Stimulated activated CD4-positive, alpha-beta T cell treated with anti-CD3 and anti-CD28 coated beads, Interleukin-15, amount 100 ng/mL, for 48 hours (primary cell): ENCODE results near the gene KIAA1586.
"Not testable (repeated sequence)": the region's sequence is repeated elsewhere in the genome, so short reads cannot be mapped to it uniquely, and the experiment has no call there.

Experiments used
- DNase-seq, 2 donors: peaks; one replicate each; pipeline ENCODE4 v3.0.0-alpha.2; 2020; ENCODE audit warnings: low read depth in 2 of 2

The KIAA1586 gene

GRCh38 chr6:57046332-57047256, at the start of gene KIAA1586:
Gene KIAA1586, plus strand, starts transcription at chr6:57046693. Its CDS starts 63 bp downstream, at chr6:57046756.
- DNase-seq = peak; percentile 68 to 80

- no peak for DNase-seq
Observed at GRCh38 chr6:56999049-56999448, 47.4 kb upstream of the KIAA1586 start.

GRCh38 chr6:56999748-57000147, 46.7 kb upstream of the KIAA1586 start:
- not testable (repeated sequence) for DNase-seq

GRCh38 chr6:57002197-57002596, 44.3 kb upstream of the KIAA1586 start:
- DNase-seq = no peak

- no peak for DNase-seq
Observed at GRCh38 chr6:57004292-57004691, 42.2 kb upstream of the KIAA1586 start.

GRCh38 chr6:57006101-57006500, 40.4 kb upstream of the KIAA1586 start:
- no peak for DNase-seq

GRCh38 chr6:57008069-57008468, 38.4 kb upstream of the KIAA1586 start:
- not testable (repeated sequence) for DNase-seq

- DNase-seq = no peak
Observed at GRCh38 chr6:57013521-57013926, 33.0 kb upstream of the KIAA1586 start.

- DNase-seq = no peak
Observed at GRCh38 chr6:57017069-57017468, 29.4 kb upstream of the KIAA1586 start.

- DNase-seq = no peak
Observed at GRCh38 chr6:57017841-57018240, 28.7 kb upstream of the KIAA1586 start.

GRCh38 chr6:57019434-57019833, 27.1 kb upstream of the KIAA1586 start:
- no peak for DNase-seq

- DNase-seq = no peak
Observed at GRCh38 chr6:57021086-57021720, 25.3 kb upstream of the KIAA1586 start.

- DNase-seq = no peak
Observed at GRCh38 chr6:57024321-57024720, 22.2 kb upstream of the KIAA1586 start.

GRCh38 chr6:57024775-57025174, 21.7 kb upstream of the KIAA1586 start:
- DNase-seq = no peak

GRCh38 chr6:57026001-57026400, 20.5 kb upstream of the KIAA1586 start:
- no peak for DNase-seq

- no peak for DNase-seq
Observed at GRCh38 chr6:57027301-57027700, 19.2 kb upstream of the KIAA1586 start.

GRCh38 chr6:57029213-57029612, 17.3 kb upstream of the KIAA1586 start:
- DNase-seq = no peak

GRCh38 chr6:57033228-57033627, 13.3 kb upstream of the KIAA1586 start:
- DNase-seq = no peak

- no peak for DNase-seq
Observed at GRCh38 chr6:57035549-57035948, 10.9 kb upstream of the KIAA1586 start.

GRCh38 chr6:57038906-57039305, 7.6 kb upstream of the KIAA1586 start:
- DNase-seq = no peak

- DNase-seq = peak in 1 of 2 donors; percentile 1
Observed at GRCh38 chr6:57040011-57040410, 6.5 kb upstream of the KIAA1586 start.

GRCh38 chr6:57044061-57044460, 2.4 kb upstream of the KIAA1586 start:
- not testable (repeated sequence) for DNase-seq

- DNase-seq = no peak
Observed at GRCh38 chr6:57044568-57044967, 1.9 kb upstream of the KIAA1586 start.
